ENCODE measurements around the gene CASZ1. TPM values are rescaled to one million over a fixed set of nuclear protein-coding genes. Genes with fewer than 3 reads are reported as not detected.

CASZ1 gene
- polyA plus RNA-seq, 2 of the 4 experiments (the other 2 are of a cell fraction) = 0.52 to 1.2 TPM

DNA sequence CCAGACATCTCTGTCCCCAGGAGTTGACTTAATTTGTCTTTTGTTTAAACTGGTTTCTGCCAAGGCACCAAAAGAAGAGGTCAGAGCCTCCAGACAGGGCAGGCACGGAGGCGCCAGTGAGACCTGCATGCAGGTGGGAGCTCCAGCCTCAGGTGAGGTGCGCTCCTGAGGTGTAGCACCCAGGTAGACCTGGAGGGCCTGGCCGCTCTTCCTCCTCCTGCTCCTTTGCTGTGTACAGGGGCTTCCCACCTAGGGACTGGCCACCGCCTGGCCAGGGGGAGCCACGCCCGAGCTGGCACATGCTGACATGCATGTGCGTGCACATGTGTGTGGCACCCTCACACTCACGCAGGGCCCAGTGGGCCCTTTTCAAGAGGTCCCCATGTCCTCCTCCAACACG lies 163.0 kb downstream of the CASZ1 start:
- Histone ChIP-seq H3K9me3 (no peaks in the 10 kb centered on the region), H3K4me3 (no peak overlapping the region), H3K27ac (no peak overlapping the region), H3K4me1 (no peaks in the 10 kb centered on the region; the same call in 2 of the 3 replicates), H3K4me2 (no peak overlapping the region)
- WGBS (ENCODE audit: missing lambda C conversion rate) = 90% methylated on average over 6 of the region's 10 CpGs
- ATAC-seq (no peak), FAIRE-seq (no peak), DNase-seq (ENCODE audit: low read depth in 1 of 2, low spot score in 1 of 2) (no peak)
- ChIA-PET POLR2A (no interaction called here), CTCF (interaction anchor here (1.1 kb wide), 1 partner anchor 161 kb away, joined by 3 read pairs; no protein-coding TSS in a partner anchor)
- TF ChIP-seq CHD2 (IDR thresholded peaks at IDR 0.05; ENCODE audit: low read length, partially characterized antibody) (no peak), ZFP36 (IDR thresholded peaks at IDR 0.05; ENCODE audit: borderline replicate concordance, partially characterized antibody) (no peak), HOXB5 (CRISPR knock-in tag; IDR thresholded peaks at IDR 0.05) (no peak), CEBPB (IDR thresholded peaks at IDR 0.05) (no peak), HOXA7 (CRISPR knock-in tag; IDR thresholded peaks at IDR 0.05) (no peak), JUNB (IDR thresholded peaks at IDR 0.05) (no peak), KDM5A (IDR thresholded peaks at IDR 0.05) (no peak), FOXS1 (CRISPR knock-in tag; IDR thresholded peaks at IDR 0.05) (no peak), MYC (IDR thresholded peaks at IDR 0.05; ENCODE audit: borderline replicate concordance, low read length) (no peak), TFCP2L1 (CRISPR knock-in tag; IDR thresholded peaks at IDR 0.05) (no peak), SMC3 (IDR thresholded peaks at IDR 0.05) (no peak), RAD21 (conservative IDR thresholded peaks at IDR 0.05 in 1 of 2, IDR thresholded peaks at IDR 0.05 in 1 of 2) (no peak), NR3C1 (IDR thresholded peaks at IDR 0.05) (no peak), ZC3H11A (IDR thresholded peaks at IDR 0.05) (no peak), RFX5 (IDR thresholded peaks at IDR 0.05) (no peak), SREBF2 (IDR thresholded peaks at IDR 0.05) (no peak)
- TF ChIP-seq, protein P1, sequence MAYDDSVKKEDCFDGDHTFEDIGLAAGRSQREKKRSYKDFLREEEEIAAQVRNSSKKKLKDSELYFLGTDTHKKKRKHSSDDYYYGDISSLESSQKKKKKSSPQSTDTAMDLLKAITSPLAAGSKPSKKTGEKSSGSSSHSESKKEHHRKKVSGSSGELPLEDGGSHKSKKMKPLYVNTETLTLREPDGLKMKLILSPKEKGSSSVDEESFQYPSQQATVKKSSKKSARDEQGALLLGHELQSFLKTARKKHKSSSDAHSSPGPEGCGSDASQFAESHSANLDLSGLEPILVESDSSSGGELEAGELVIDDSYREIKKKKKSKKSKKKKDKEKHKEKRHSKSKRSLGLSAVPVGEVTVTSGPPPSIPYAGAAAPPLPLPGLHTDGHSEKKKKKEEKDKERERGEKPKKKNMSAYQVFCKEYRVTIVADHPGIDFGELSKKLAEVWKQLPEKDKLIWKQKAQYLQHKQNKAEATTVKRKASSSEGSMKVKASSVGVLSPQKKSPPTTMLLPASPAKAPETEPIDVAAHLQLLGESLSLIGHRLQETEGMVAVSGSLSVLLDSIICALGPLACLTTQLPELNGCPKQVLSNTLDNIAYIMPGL (CRISPR knock-in tag; IDR thresholded peaks at IDR 0.05; ENCODE audit: borderline replicate concordance) = no peak
- TF ChIP-seq, protein P2, sequence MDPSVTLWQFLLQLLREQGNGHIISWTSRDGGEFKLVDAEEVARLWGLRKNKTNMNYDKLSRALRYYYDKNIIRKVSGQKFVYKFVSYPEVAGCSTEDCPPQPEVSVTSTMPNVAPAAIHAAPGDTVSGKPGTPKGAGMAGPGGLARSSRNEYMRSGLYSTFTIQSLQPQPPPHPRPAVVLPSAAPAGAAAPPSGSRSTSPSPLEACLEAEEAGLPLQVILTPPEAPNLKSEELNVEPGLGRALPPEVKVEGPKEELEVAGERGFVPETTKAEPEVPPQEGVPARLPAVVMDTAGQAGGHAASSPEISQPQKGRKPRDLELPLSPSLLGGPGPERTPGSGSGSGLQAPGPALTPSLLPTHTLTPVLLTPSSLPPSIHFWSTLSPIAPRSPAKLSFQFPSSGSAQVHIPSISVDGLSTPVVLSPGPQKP (IDR thresholded peaks at IDR 0.05; ENCODE audit: low read depth, low read length) = no peak

DNA sequence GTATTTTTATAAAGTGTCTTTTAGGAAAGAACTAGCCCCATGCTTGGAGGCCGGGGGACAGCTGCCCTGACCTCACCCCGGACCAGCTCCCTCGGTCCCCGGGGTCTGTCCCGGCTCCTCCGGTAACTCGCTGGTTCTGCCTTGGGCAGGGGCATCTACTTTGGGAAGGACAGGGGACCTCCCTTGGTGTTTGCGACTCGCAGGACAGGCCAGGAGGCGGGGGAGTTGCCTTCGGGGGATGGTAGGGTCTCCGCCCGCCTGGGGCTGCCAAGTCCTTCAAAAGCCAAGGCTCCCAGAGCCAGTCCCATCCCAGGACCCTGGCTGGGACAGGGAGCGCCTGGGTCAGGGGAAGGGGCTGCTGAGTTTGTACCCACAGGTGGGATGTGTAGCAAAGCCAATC lies 163.8 kb downstream of the CASZ1 start:
- H3K4me3 ChIP-seq = no peak overlapping the region
- no peak for DNase-seq (ENCODE audit: low read depth in 1 of 2, low spot score in 1 of 2)
- no peak overlapping the region for H3K27ac ChIP-seq
- no peaks in the 10 kb centered on the region; the same call in 2 of the 3 replicates for H3K4me1 ChIP-seq
- no peak overlapping the region for H3K4me2 ChIP-seq
- ChIA-PET CTCF (no interaction called here), POLR2A (no interaction called here)
- 93% methylated on average over 10 of the region's 14 CpGs for WGBS (ENCODE audit: missing lambda C conversion rate)
- ATAC-seq = no peak
- no peak for FAIRE-seq
- no peaks in the 10 kb centered on the region for H3K9me3 ChIP-seq
- TF ChIP-seq, protein P3, sequence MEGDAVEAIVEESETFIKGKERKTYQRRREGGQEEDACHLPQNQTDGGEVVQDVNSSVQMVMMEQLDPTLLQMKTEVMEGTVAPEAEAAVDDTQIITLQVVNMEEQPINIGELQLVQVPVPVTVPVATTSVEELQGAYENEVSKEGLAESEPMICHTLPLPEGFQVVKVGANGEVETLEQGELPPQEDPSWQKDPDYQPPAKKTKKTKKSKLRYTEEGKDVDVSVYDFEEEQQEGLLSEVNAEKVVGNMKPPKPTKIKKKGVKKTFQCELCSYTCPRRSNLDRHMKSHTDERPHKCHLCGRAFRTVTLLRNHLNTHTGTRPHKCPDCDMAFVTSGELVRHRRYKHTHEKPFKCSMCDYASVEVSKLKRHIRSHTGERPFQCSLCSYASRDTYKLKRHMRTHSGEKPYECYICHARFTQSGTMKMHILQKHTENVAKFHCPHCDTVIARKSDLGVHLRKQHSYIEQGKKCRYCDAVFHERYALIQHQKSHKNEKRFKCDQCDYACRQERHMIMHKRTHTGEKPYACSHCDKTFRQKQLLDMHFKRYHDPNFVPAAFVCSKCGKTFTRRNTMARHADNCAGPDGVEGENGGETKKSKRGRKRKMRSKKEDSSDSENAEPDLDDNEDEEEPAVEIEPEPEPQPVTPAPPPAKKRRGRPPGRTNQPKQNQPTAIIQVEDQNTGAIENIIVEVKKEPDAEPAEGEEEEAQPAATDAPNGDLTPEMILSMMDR (IDR thresholded peaks at IDR 0.05) = no peak
- TF ChIP-seq SREBF2 (IDR thresholded peaks at IDR 0.05) = no peak
- TF ChIP-seq, protein P4, sequence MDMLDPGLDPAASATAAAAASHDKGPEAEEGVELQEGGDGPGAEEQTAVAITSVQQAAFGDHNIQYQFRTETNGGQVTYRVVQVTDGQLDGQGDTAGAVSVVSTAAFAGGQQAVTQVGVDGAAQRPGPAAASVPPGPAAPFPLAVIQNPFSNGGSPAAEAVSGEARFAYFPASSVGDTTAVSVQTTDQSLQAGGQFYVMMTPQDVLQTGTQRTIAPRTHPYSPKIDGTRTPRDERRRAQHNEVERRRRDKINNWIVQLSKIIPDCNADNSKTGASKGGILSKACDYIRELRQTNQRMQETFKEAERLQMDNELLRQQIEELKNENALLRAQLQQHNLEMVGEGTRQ (IDR thresholded peaks at IDR 0.05) = no peak
- TF ChIP-seq, protein P5, sequence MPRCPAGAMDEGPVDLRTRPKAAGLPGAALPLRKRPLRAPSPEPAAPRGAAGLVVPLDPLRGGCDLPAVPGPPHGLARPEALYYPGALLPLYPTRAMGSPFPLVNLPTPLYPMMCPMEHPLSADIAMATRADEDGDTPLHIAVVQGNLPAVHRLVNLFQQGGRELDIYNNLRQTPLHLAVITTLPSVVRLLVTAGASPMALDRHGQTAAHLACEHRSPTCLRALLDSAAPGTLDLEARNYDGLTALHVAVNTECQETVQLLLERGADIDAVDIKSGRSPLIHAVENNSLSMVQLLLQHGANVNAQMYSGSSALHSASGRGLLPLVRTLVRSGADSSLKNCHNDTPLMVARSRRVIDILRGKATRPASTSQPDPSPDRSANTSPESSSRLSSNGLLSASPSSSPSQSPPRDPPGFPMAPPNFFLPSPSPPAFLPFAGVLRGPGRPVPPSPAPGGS (IDR thresholded peaks at IDR 0.05) = no peak
- no peak for TF ChIP-seq ZC3H11A (IDR thresholded peaks at IDR 0.05)
- TF ChIP-seq SMC3 (IDR thresholded peaks at IDR 0.05) = no peak
- TF ChIP-seq FOXS1 (CRISPR knock-in tag; IDR thresholded peaks at IDR 0.05) = no peak
- no peak for TF ChIP-seq HEYL (CRISPR knock-in tag; IDR thresholded peaks at IDR 0.05)
- no peak for TF ChIP-seq FOSB (CRISPR knock-in tag; IDR thresholded peaks at IDR 0.05)
- no peak for TF ChIP-seq POLR2A (IDR thresholded peaks at IDR 0.05; ENCODE audit: low read length)
- TF ChIP-seq POLR2AphosphoS2 (conservative IDR thresholded peaks at IDR 0.05; ENCODE audit: low read length) = no peak
- no peak for TF ChIP-seq HOXA7 (CRISPR knock-in tag; IDR thresholded peaks at IDR 0.05)
- TF ChIP-seq, protein P2 (IDR thresholded peaks at IDR 0.05; ENCODE audit: low read depth, low read length) = no peak
- no peak for TF ChIP-seq RNF2 (IDR thresholded peaks at IDR 0.05; ENCODE audit: borderline replicate concordance, low read depth)
